H1 (cell line): ENCODE measurements around the gene PM20D1. TPM values are rescaled to one million over a fixed set of nuclear protein-coding genes. Genes with fewer than 3 reads are reported as not detected.

Source experiments
- CTCF ChIA-PET: fragments of 300-600 bp; sonication (Branson Sonifier 250); formaldehyde crosslinking; loops from one replicate; lab custom pipeline; 2021; ENCODE audit not compliant: partially characterized antibody; lab: Charles Lee
- POLR2A ChIA-PET: fragments of 300-600 bp; sonication (Branson Sonifier 250); formaldehyde crosslinking; loops from one replicate; lab custom pipeline; 2021; ENCODE audit warnings: inconsistent platforms; ENCODE audit not compliant: partially characterized antibody; lab: Charles Lee
- DNase-seq, 2 experiments: peaks; one replicate each; pipeline versions ENCODE4 v3.0.0 to v3.0.0-alpha.2; 2010 to 2022; ENCODE audit warnings: low spot score in 2 of 2, low read depth in 1 of 2, mixed read lengths in 1 of 2
- FAIRE-seq: peaks from 2 replicates; lab custom pipeline; 2011; peaks lifted over from hg19 to GRCh38; lab: Jason Lieb, UNC
- H2AFZ ChIP-seq: 2 replicates; pipeline ENCODE4 v1.8.1; 2012; ENCODE audit warnings: low read length, inconsistent platforms
- H2AK5ac ChIP-seq: 2 replicates; pipeline ENCODE4 v1.6.1; 2013; ENCODE audit warnings: low read depth, low read length
- H2BK120ac ChIP-seq: replicated peaks from 2 replicates; pipeline ENCODE3; 2013; ENCODE audit warnings: low read depth, low read length, inconsistent platforms
- H2BK12ac ChIP-seq: 2 replicates; pipeline ENCODE4 v1.6.1; 2013; ENCODE audit warnings: low read depth, low read length
- H2BK15ac ChIP-seq: 2 replicates; pipeline ENCODE4 v1.6.1; 2013; ENCODE audit warnings: low read length
- H2BK20ac ChIP-seq: 2 replicates; pipeline ENCODE4 v1.6.1; 2013; ENCODE audit warnings: low read length
- H2BK5ac ChIP-seq: 2 replicates; pipeline ENCODE4 v1.6.1; 2013; ENCODE audit warnings: low read depth, low read length
- H3K14ac ChIP-seq: 2 replicates; pipeline ENCODE4 v1.6.1; 2013; ENCODE audit warnings: inconsistent platforms; ENCODE audit not compliant: insufficient read length
- H3K18ac ChIP-seq: 2 replicates; pipeline ENCODE4 v1.6.1; 2013; ENCODE audit warnings: low read length; ENCODE audit errors: extremely low read depth
- H3K23ac ChIP-seq: 2 replicates; pipeline ENCODE4 v1.6.1; 2013; ENCODE audit warnings: inconsistent platforms; ENCODE audit not compliant: insufficient read length
- H3K23me2 ChIP-seq: 2 replicates; pipeline ENCODE4 v1.6.1; 2013; ENCODE audit warnings: low read depth, low read length
- H3K27ac ChIP-seq: 2 replicates; pipeline ENCODE4 v1.6.1; 2011; ENCODE audit warnings: low read depth, low read length, inconsistent platforms
- H3K27me3 ChIP-seq, 4 experiments: replicated peaks in 1 of 4; 1 replicate in 1 of 4; 2 replicates in 3 of 4; pipeline versions ENCODE4 v1.6.1 to v1.8.1; 2011 to 2013; ENCODE audit warnings: low read length in 3 of 4, mild to moderate bottlenecking in 3 of 4, inconsistent platforms in 2 of 4, mixed read lengths in 2 of 4, moderate library complexity in 1 of 4; ENCODE audit not compliant: control insufficient read depth in 3 of 4, insufficient read depth in 3 of 4; ENCODE audit errors: extremely low read depth in 1 of 4
- H3K36me3 ChIP-seq, 4 experiments: 2 replicates each; pipeline versions ENCODE4 v1.6.1 to v1.8.1; 2011 to 2013; ENCODE audit warnings: mild to moderate bottlenecking in 4 of 4, low read length in 3 of 4, moderate library complexity in 2 of 4, control low read depth in 1 of 4, inconsistent platforms in 1 of 4; ENCODE audit not compliant: insufficient read depth in 4 of 4, control insufficient read depth in 2 of 4
- H3K4ac ChIP-seq: replicated peaks from 2 replicates; pipeline ENCODE3; 2013; ENCODE audit warnings: low read length, low read depth, mixed read lengths, inconsistent platforms; ENCODE audit not compliant: insufficient read length
- H3K4me1 ChIP-seq, 4 experiments: replicated peaks in 1 of 4; 1 replicate in 1 of 4; 2 replicates in 3 of 4; pipeline versions ENCODE4 v1.6.1 to v1.8.1; 2011 to 2013; ENCODE audit warnings: low read length in 3 of 4, inconsistent platforms in 2 of 4, mixed read lengths in 1 of 4; ENCODE audit not compliant: insufficient read depth in 4 of 4, control insufficient read depth in 3 of 4
- H3K4me2 ChIP-seq, 2 experiments: 2 replicates each; pipeline versions ENCODE4 v1.6.1 to v1.8.1; 2011 to 2013; ENCODE audit warnings: low read depth in 2 of 2, low read length in 2 of 2, control low read depth in 1 of 2, inconsistent platforms in 1 of 2, mild to moderate bottlenecking in 1 of 2; ENCODE audit not compliant: insufficient read depth in 1 of 2
- H3K4me3 ChIP-seq, 4 experiments: fragments of 200-600, 300-600 bp in 1 of 4; sonication (generic), shearing (Covaris generic), sonication (Bioruptor Twin) in 1 of 4; 2 replicates each; pipeline versions ENCODE4 v1.5.1 to v1.8.1; 2011 to 2016; ENCODE audit warnings: low read length in 4 of 4, low read depth in 3 of 4, control low read depth in 2 of 4, inconsistent platforms in 2 of 4, mild to moderate bottlenecking in 2 of 4, mixed read lengths in 1 of 4, moderate library complexity in 1 of 4; ENCODE audit not compliant: insufficient read depth in 2 of 4; ENCODE audit errors: extremely low read depth in 1 of 4
- H3K56ac ChIP-seq: replicated peaks from 2 replicates; pipeline ENCODE3; 2013; ENCODE audit warnings: low read depth, mild to moderate bottlenecking, mixed read lengths, low read length, inconsistent platforms; ENCODE audit not compliant: insufficient read length
- H3K79me1 ChIP-seq: 2 replicates; pipeline ENCODE4 v1.6.1; 2013; ENCODE audit warnings: low read depth, low read length, control low read depth
- H3K79me2 ChIP-seq, 2 experiments: 2 replicates each; pipeline versions ENCODE4 v1.6.1 to v1.8.1; 2012 to 2013; ENCODE audit warnings: low read length in 2 of 2, mild to moderate bottlenecking in 2 of 2, inconsistent platforms in 1 of 2; ENCODE audit not compliant: insufficient read depth in 2 of 2, control insufficient read depth in 1 of 2
- H3K9ac ChIP-seq, 4 experiments: replicated peaks in 1 of 4; 1 replicate in 1 of 4; 2 replicates in 3 of 4; pipeline versions ENCODE4 v1.6.1 to v1.8.1; 2011 to 2013; ENCODE audit warnings: low read depth in 3 of 4, low read length in 3 of 4, control low read depth in 2 of 4, mild to moderate bottlenecking in 2 of 4, moderate library complexity in 2 of 4, inconsistent platforms in 1 of 4; ENCODE audit errors: extremely low read depth in 1 of 4
- H3K9me3 ChIP-seq, 2 experiments: 2 replicates each; pipeline versions ENCODE4 v1.6.1 to v1.8.1; 2012 to 2013; ENCODE audit warnings: mild to moderate bottlenecking in 2 of 2, moderate library complexity in 2 of 2, control low read depth in 1 of 2, inconsistent platforms in 1 of 2, low read depth in 1 of 2, low read length in 1 of 2, mixed read lengths in 1 of 2; ENCODE audit not compliant: insufficient read depth in 2 of 2
- H4K20me1 ChIP-seq, 2 experiments: replicated peaks in 1 of 2; 2 replicates each; pipeline versions ENCODE3 to v1.8.1; 2011 to 2013; ENCODE audit warnings: inconsistent platforms in 2 of 2, low read length in 2 of 2, mild to moderate bottlenecking in 1 of 2; ENCODE audit not compliant: insufficient read depth in 2 of 2, control insufficient read depth in 1 of 2
- H4K5ac ChIP-seq: 2 replicates; pipeline ENCODE4 v1.6.1; 2013; ENCODE audit warnings: low read length, low read depth, mixed read lengths, inconsistent platforms; ENCODE audit not compliant: insufficient read length
- H4K8ac ChIP-seq: 2 replicates; pipeline ENCODE4 v1.8.0; 2013; ENCODE audit warnings: mild to moderate bottlenecking, moderate library complexity, low read length, inconsistent platforms; ENCODE audit not compliant: insufficient read depth; ENCODE audit errors: extremely low read depth
- H4K91ac ChIP-seq: replicated peaks from 2 replicates; pipeline ENCODE3; 2013; ENCODE audit warnings: low read length, mixed read lengths, inconsistent platforms; ENCODE audit not compliant: insufficient read length
- RAD21 ChIP-seq, 2 experiments: IDR thresholded peaks in 1 of 2; conservative IDR thresholded peaks in 1 of 2; 2 replicates each; pipeline ENCODE4 v1.6.1; 2011; ENCODE audit warnings: low read depth in 2 of 2, low read length in 2 of 2, improper control_type of control experiment in 1 of 2, inconsistent platforms in 1 of 2, mild to moderate bottlenecking in 1 of 2, moderate library complexity in 1 of 2
- SIRT6 ChIP-seq: IDR thresholded peaks from one replicate; pipeline ENCODE4 v1.7.1; 2012; ENCODE audit warnings: low read length, inconsistent platforms
- SIX5 ChIP-seq: IDR thresholded peaks from 2 replicates; pipeline ENCODE4 v1.6.1; 2011; ENCODE audit warnings: mild to moderate bottlenecking, low read depth, low read length
- SP1 ChIP-seq: IDR thresholded peaks from 2 replicates; pipeline ENCODE4 v1.6.1; 2011; ENCODE audit warnings: low read depth, low read length
- TAF1 ChIP-seq: IDR thresholded peaks from 2 replicates; pipeline ENCODE4 v1.6.1; 2011; ENCODE audit warnings: mild to moderate bottlenecking, low read depth, low read length
- WGBS, 2 experiments: shearing (Covaris generic) in 1 of 2; methylation state at CpG; one replicate each; pipeline versions ENCODE4 v1.1.6 to v1.1.7; 2013 to 2015; ENCODE audit warnings: low lambda C conversion rate in 2 of 2, mixed read lengths in 2 of 2, inconsistent platforms in 1 of 2, low coverage in 1 of 2, missing lambda C conversion rate in 1 of 2; ENCODE audit not compliant: insufficient replicate concordance in 2 of 2, insufficient coverage in 1 of 2, insufficient read length in 1 of 2; ENCODE audit errors: extremely low coverage in 1 of 2, missing lambda C conversion rate in 1 of 2; 5-methylcytosine and 5-hydroxymethylcytosine counted together
- polyA plus RNA-seq, 7 experiments: library from polyadenylated mRNA; depleted of rRNA in 3 of 7; stranded (reverse) in 5 of 7; unstranded in 2 of 7; fragments of >200 nt in 5 of 7; fragments of 200-250 nt in 2 of 7; gene quantifications; 1 replicate in 5 of 7; 2 replicates in 1 of 7; 4 replicates in 1 of 7; pipeline versions ENCODE4 v1.2.1 to v1.2.3, GENCODE V29; 2011 to 2013; ENCODE audit warnings: missing spikeins in 2 of 7, mixed read lengths in 2 of 7
- total RNA-seq: library from RNA; stranded (reverse); fragmentation: NEBNext Ultra II Directional; extraction: Animal tissue kit (Norgen Biotek cat#: 25700); gene quantifications from 2 replicates; pipeline ENCODE4 v1.2.1, GENCODE V29; 2021

Gene PM20D1
- total and polyA plus RNA-seq, 2 of the 8 experiments (the other 6 are each of a cell fraction or from before 2014, with no cell fraction given) = 0.05 TPM; not detected in 1

DNA sequence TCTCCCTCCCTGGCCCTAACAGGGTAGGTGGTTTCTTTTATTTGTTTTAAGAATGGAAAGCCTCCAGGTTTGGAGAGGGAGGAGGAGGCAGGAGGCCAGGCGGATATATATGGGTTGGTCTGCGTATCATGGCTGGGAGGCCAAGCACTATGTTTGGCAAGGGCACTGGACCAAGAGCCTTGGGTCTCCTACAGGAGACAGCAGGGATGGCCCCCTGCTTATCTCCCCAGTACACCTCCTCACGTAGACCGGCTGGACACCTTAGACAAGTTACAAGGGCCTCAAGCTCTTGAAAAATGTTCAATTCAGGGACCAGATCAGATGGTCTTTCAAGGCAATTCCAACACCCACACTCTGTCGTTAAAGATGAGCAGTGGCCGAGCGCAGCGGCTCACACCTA is 47.9 kb downstream of the PM20D1 start:
- H2BK20ac ChIP-seq = no peak overlapping the region
- CTCF ChIA-PET = interaction anchor here (1.9 to 2.2 kb wide), 2 partner anchors 9 to 10 kb away, joined by 6 to 20 read pairs; no protein-coding TSS in a partner anchor
- POLR2A ChIA-PET = interaction anchor here (0.9 kb wide), 1 partner anchor 10 kb away, joined by 3 read pairs; no protein-coding TSS in a partner anchor
- no peak overlapping the region for H2BK15ac ChIP-seq
- H2BK12ac ChIP-seq = no peak overlapping the region
- H3K18ac ChIP-seq = no peak overlapping the region
- no peak overlapping the region for H4K8ac ChIP-seq
- H2AFZ ChIP-seq = no peak overlapping the region
- no peak overlapping the region for H3K4ac ChIP-seq
- peaks cover 7% of the 10 kb centered on the region for H3K79me1 ChIP-seq
- no peak overlapping the region for H4K91ac ChIP-seq
- no peaks in the 10 kb centered on the region for H3K9me3 ChIP-seq
- no peak overlapping the region for H3K56ac ChIP-seq
- no peak overlapping the region for H3K27ac ChIP-seq
- no peak overlapping the region for H3K23ac ChIP-seq
- no peak overlapping the region for H3K4me3 ChIP-seq
- FAIRE-seq = no peak
- H2BK5ac ChIP-seq = no peak overlapping the region
- peaks cover 0 to 3% (median 0%) of the 10 kb centered on the region in 4 experiments; a peak in 2 of 7 replicates for H3K4me1 ChIP-seq
- DNase-seq = no peak
- peaks cover 3 to 11% of the 10 kb centered on the region in 2 experiments for H4K20me1 ChIP-seq
- no peak overlapping the region for H3K9ac ChIP-seq
- H4K5ac ChIP-seq = no peak overlapping the region
- 97% methylated on average over 8 of the region's 8 CpGs; no CpG with 5 or more reads in 1 of the 2 experiments for WGBS, 2 experiments
- no peak overlapping the region for H2BK120ac ChIP-seq
- TF ChIP-seq SIX5 = no peak
- TF ChIP-seq SIRT6 = no peak
- TF ChIP-seq RAD21 (IDR thresholded peaks at IDR 0.05 in 1 of 2, conservative IDR thresholded peaks at IDR 0.05 in 1 of 2; ENCODE audit: low read depth in 2 of 2, low read length in 2 of 2) = no peak
- no peak for TF ChIP-seq SP1
- no peak for TF ChIP-seq TAF1
- peaks cover 0 to 13% of the 10 kb centered on the region in 2 experiments; a peak in 2 of 4 replicates for H3K79me2 ChIP-seq
- H3K23me2 ChIP-seq = no peaks in the 10 kb centered on the region
- H2AK5ac ChIP-seq = no peak overlapping the region
- H3K27me3 ChIP-seq = no peaks in the 10 kb centered on the region
- H3K36me3 ChIP-seq = peaks cover 5 to 26% (median 14%) of the 10 kb centered on the region in 4 experiments; a peak in 6 of 8 replicates
- H3K4me2 ChIP-seq = no peak overlapping the region
- H3K14ac ChIP-seq = no peak overlapping the region
